ENCODE measurements around the gene RBAK.
"Not testable (repeated sequence)": the region's sequence is repeated elsewhere in the genome, so short reads cannot be mapped to it uniquely, and the experiment has no call there.

Gene RBAK

DNA sequence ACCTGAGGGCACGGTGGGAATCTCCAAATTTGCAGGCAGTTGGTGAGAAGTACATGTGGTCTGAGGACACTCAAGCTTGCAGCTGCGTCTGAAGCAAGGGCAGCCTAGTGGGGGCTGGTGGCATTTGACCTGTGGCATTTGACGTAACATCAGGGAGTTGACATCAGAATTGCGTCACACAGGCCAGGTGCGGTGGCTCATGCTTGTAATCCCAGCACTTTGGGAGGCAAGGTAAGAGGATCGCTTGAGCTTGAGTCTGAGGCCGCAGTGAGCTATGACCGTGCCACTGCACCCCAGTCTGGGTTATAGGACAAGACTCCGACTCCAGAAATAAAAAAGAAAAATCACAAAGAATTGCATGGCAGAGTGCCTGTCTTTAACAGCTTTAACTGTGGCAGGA, 25.6 kb upstream of the RBAK start:
- TF ChIP-seq POU2F2 (IDR thresholded peaks at IDR 0.05; ENCODE audit: low read depth, low read length) (no peak), PAX5 (IDR thresholded peaks at IDR 0.05; ENCODE audit: insufficient read depth, low read length, severe bottlenecking) (no peak), TAF1 (IDR thresholded peaks at IDR 0.05; ENCODE audit: low read depth, low read length) (no peak), POLR2A (IDR thresholded peaks at IDR 0.05; ENCODE audit: low read depth, low read length) (no peak), POLR2AphosphoS5 (IDR thresholded peaks at IDR 0.05; ENCODE audit: low read depth, low read length) (no peak), SPI1 (IDR thresholded peaks at IDR 0.05; ENCODE audit: low read depth, low read length) (no peak)
- DNase-seq (ENCODE audit: insufficient read length, low spot score) (no peak), FAIRE-seq (no peak)

- not testable (repeated sequence) for FAIRE-seq; DNase-seq (ENCODE audit: insufficient read length, low spot score)
Observed at GRCh38 chr7:5020976-5021550, 24.6 kb upstream of the RBAK start.

DNA sequence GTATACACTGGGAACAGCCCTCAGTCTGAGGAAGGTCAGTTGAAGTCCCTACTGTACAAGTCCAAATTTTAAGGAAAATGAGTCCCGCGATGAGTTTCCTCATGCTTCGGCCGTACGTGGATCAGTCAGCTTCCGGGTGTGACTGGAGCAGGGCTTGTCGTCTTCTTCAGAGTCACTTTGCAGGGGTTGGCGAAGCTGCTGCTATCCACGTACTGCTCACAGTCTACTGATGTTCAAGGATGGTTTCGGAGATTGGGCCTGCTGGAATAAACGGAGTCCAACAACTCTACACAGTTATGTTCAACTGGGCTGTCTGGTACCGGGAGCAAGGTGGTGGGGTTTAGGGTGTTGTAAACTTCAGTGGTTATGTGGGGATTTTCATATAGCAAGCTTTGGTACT, 22.0 kb upstream of the RBAK start:
- not testable (repeated sequence) for FAIRE-seq; DNase-seq (ENCODE audit: insufficient read length, low spot score)

DNA sequence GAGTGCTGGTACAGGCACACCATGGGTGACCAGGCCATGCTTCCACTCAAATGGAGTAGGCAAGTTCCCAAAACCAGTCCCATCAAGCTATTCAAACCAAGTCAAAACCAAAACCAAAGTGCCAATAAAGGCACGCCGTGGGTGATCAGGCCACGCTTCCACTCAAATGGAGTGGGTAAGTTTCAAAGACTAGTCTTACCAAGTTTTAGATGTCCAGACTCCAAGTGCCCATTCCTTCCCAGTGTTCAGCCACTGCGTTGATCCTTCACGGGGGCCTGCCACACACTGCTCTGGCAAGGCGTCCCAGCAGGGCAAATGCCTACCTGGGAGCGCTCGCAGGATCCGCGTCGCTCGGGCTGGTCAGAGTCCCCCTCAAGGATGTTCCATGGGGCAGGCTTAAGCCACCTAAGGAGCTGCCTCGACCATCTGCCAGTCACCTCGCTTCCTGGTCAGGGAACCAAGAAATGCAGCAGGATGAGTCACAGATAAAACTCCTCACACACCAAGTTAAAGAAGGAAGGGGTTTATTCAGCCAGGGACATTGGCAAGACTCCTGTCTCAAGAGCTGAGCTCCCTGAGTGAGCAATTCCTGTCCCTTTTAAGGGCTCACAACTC, 17.8 kb upstream of the RBAK start:
- DNase-seq (ENCODE audit: insufficient read length, low spot score); FAIRE-seq: not testable (repeated sequence)

DNA sequence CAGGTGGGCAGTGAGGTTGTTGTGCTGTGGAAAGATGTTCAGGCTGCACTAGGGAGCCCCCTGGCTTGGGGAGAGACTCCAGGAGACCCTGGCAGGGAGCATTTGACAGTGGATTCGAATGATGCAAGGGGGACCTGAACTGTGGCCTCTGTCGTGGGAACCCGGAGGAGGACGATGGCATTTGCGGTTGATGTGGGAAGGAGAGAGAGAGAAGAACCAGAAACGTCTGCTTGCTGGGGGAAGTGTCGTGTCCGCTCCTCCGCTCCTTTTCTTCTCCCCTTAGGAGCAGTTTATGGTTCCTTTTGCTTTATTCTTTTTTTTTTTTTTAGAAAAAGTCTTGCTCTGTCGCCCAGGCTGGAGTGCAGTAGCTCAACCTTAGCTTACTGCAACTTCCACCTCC, 12.5 kb upstream of the RBAK start:
- FAIRE-seq; DNase-seq (ENCODE audit: insufficient read length, low spot score): not testable (repeated sequence)

- DNase-seq (ENCODE audit: insufficient read length, low spot score) (no peak), FAIRE-seq (no peak)
- no peak for TF ChIP-seq POU2F2 (IDR thresholded peaks at IDR 0.05; ENCODE audit: low read depth, low read length)
- no peak for TF ChIP-seq POLR2A (IDR thresholded peaks at IDR 0.05; ENCODE audit: low read depth, low read length)
- TF ChIP-seq PAX5 (IDR thresholded peaks at IDR 0.05; ENCODE audit: insufficient read depth, low read length, severe bottlenecking): no peak
- TF ChIP-seq SPI1 (IDR thresholded peaks at IDR 0.05; ENCODE audit: low read depth, low read length): no peak
- TF ChIP-seq TAF1 (IDR thresholded peaks at IDR 0.05; ENCODE audit: low read depth, low read length): no peak
- TF ChIP-seq POLR2AphosphoS5 (IDR thresholded peaks at IDR 0.05; ENCODE audit: low read depth, low read length): no peak
Observed at GRCh38 chr7:5035276-5035675, 10.4 kb upstream of the RBAK start.

GRCh38 chr7:5036446-5036845, 9.2 kb upstream of the RBAK start:
- DNase-seq (ENCODE audit: insufficient read length, low spot score) (no peak), FAIRE-seq (no peak)
- TF ChIP-seq PAX5 (IDR thresholded peaks at IDR 0.05; ENCODE audit: insufficient read depth, low read length, severe bottlenecking) (no peak), SPI1 (IDR thresholded peaks at IDR 0.05; ENCODE audit: low read depth, low read length) (no peak), POLR2A (IDR thresholded peaks at IDR 0.05; ENCODE audit: low read depth, low read length) (no peak), POLR2AphosphoS5 (IDR thresholded peaks at IDR 0.05; ENCODE audit: low read depth, low read length) (no peak), TAF1 (IDR thresholded peaks at IDR 0.05; ENCODE audit: low read depth, low read length) (no peak), POU2F2 (IDR thresholded peaks at IDR 0.05; ENCODE audit: low read depth, low read length) (no peak)

DNA sequence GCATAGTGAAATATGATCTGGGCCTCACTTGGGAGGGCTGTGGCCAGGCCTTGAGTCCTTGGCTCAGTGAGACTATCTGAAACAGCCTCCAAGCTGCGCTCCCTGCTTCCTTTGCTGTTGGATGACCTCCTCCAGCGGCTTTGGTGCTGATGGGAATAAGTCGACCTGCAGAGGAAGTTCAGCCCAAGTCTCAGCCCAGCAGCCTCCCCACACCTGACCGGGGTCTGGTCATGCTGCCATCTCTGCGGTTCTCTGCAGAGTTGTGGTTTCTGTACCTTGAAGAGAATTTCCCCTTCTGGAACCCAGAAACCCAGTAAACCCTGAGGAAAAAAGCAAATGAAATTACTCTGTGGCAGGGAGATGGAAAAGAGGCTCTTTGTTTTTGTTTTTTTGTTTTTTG, 4.6 kb upstream of the RBAK start:
- FAIRE-seq (peak; percentile 41), DNase-seq (ENCODE audit: insufficient read length, low spot score) (no peak)
- TF ChIP-seq POLR2AphosphoS5 (IDR thresholded peaks at IDR 0.05; ENCODE audit: low read depth, low read length) (no peak), SPI1 (IDR thresholded peaks at IDR 0.05; ENCODE audit: low read depth, low read length) (no peak), POU2F2 (IDR thresholded peaks at IDR 0.05; ENCODE audit: low read depth, low read length) (no peak), TAF1 (IDR thresholded peaks at IDR 0.05; ENCODE audit: low read depth, low read length) (no peak), PAX5 (IDR thresholded peaks at IDR 0.05; ENCODE audit: insufficient read depth, low read length, severe bottlenecking) (no peak), POLR2A (IDR thresholded peaks at IDR 0.05; ENCODE audit: low read depth, low read length) (no peak)

DNA sequence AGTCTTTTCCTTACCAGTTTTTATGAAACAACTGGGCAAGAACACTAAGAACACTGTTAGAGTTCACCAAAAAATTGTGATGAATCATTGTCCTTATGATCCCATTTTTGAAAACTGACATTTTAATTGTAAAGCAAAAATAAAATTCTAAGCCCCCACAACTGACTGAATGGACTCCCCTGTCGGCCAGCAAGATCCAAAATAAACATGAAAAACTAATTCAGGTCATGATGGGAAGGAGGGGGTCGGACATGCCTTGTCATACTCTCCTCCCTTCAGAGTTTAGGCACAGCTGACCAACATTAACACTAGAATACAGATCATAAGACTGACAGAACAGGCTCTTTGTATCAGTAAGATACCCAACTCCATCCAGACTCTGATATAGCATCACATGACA, 2.0 kb upstream of the RBAK start:
- FAIRE-seq (no peak), DNase-seq (ENCODE audit: insufficient read length, low spot score) (no peak)
- no peak for TF ChIP-seq POLR2A (IDR thresholded peaks at IDR 0.05; ENCODE audit: low read depth, low read length)
- no peak for TF ChIP-seq POU2F2 (IDR thresholded peaks at IDR 0.05; ENCODE audit: low read depth, low read length)
- no peak for TF ChIP-seq POLR2AphosphoS5 (IDR thresholded peaks at IDR 0.05; ENCODE audit: low read depth, low read length)
- no peak for TF ChIP-seq PAX5 (IDR thresholded peaks at IDR 0.05; ENCODE audit: insufficient read depth, low read length, severe bottlenecking)
- no peak for TF ChIP-seq TAF1 (IDR thresholded peaks at IDR 0.05; ENCODE audit: low read depth, low read length)
- no peak for TF ChIP-seq SPI1 (IDR thresholded peaks at IDR 0.05; ENCODE audit: low read depth, low read length)

GRCh38 chr7:5046397-5046732, 705 bp downstream of the RBAK start:
- FAIRE-seq; DNase-seq (ENCODE audit: insufficient read length, low spot score): not testable (repeated sequence)

- not testable (repeated sequence) for FAIRE-seq; DNase-seq (ENCODE audit: insufficient read length, low spot score)
Observed at GRCh38 chr7:5047127-5047526, 1.5 kb downstream of the RBAK start.

- FAIRE-seq (no peak), DNase-seq (ENCODE audit: insufficient read length, low spot score) (no peak)
- TF ChIP-seq SPI1 (IDR thresholded peaks at IDR 0.05; ENCODE audit: low read depth, low read length): no peak
- no peak for TF ChIP-seq POU2F2 (IDR thresholded peaks at IDR 0.05; ENCODE audit: low read depth, low read length)
- TF ChIP-seq POLR2AphosphoS5 (IDR thresholded peaks at IDR 0.05; ENCODE audit: low read depth, low read length): no peak
- TF ChIP-seq POLR2A (IDR thresholded peaks at IDR 0.05; ENCODE audit: low read depth, low read length): no peak
Observed at GRCh38 chr7:5050676-5051075, 5.0 kb downstream of the RBAK start.

DNA sequence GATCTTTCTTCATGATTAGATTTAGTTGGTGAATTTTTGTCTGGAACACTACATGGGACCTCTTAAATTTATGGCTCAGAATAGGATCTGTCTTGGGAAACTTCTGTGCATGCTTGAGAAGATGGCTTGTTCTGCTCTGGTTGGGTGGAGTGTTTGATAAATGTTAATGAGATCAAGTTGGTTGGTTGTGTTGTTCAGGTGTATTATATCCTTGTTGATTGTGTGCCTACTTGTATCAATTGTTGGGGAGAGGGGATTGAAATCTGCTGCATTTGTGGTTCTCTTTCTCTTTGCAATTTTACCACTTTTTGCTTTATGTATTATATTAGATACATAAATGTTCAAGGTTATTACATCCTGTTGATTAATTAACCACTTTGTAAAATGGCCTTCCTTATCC, 6.1 kb downstream of the RBAK start:
- not testable (repeated sequence) for FAIRE-seq; DNase-seq (ENCODE audit: insufficient read length, low spot score)

All from GM12891 (cell line).